OCI-LY3 (cell line): ENCODE measurements around the gene LUZP2.

Source experiments
- H2AFZ ChIP-seq: fragments of 200-600, 300-600 bp; shearing (Covaris generic); 2 replicates; pipeline ENCODE4 v1.6.0; 2014; ENCODE audit warnings: antibody characterized with exemption, low read depth, low read length
- H3K27ac ChIP-seq: fragments of 200-600, 300-600 bp; sonication (generic); 2 replicates; pipeline ENCODE4 v1.5.1; 2014; ENCODE audit warnings: mild to moderate bottlenecking, low read length, moderate library complexity, mixed read lengths
- H3K27me3 ChIP-seq: fragments of 200-600, 300-600 bp; sonication (generic); 2 replicates; pipeline ENCODE4 v1.6.1; 2014; ENCODE audit warnings: low read depth, low read length, mixed read lengths
- H3K36me3 ChIP-seq: fragments of 200-600, 300-600 bp; sonication (generic); replicated peaks from 2 replicates; pipeline ENCODE3; 2014; ENCODE audit warnings: low read depth, low read length, mixed read lengths
- H3K4me1 ChIP-seq: fragments of 300-600, 200-600 bp; sonication (generic); 2 replicates; pipeline ENCODE4 v1.6.1; 2014; ENCODE audit warnings: low read length, mixed read lengths
- H3K4me2 ChIP-seq: fragments of 200-600, 300-600 bp; sonication (generic); 2 replicates; pipeline ENCODE4 v1.6.1; 2014; ENCODE audit warnings: low read length, mixed read lengths
- H3K4me3 ChIP-seq: fragments of 300-600, 200-600 bp; sonication (generic); 2 replicates; pipeline ENCODE4 v1.5.1; 2014; ENCODE audit warnings: antibody characterized with exemption, mild to moderate bottlenecking, low read length, moderate library complexity
- H3K79me2 ChIP-seq: fragments of 300-600, 200-600 bp; shearing (Covaris generic); 2 replicates; pipeline ENCODE4 v1.6.1; 2014; ENCODE audit warnings: mild to moderate bottlenecking, low read length, mixed read lengths
- H3K9ac ChIP-seq: fragments of 300-600, 200-600 bp; shearing (Covaris generic); 2 replicates; pipeline ENCODE4 v1.6.0; 2014; ENCODE audit warnings: mild to moderate bottlenecking, low read length, moderate library complexity
- H3K9me3 ChIP-seq: fragments of 200-600, 300-600 bp; shearing (Covaris generic); 2 replicates; pipeline ENCODE4 v1.6.1; 2014; ENCODE audit warnings: low read length, mixed read lengths; ENCODE audit not compliant: insufficient read depth
- H4K20me1 ChIP-seq: fragments of 200-600, 300-600 bp; sonication (generic); 2 replicates; pipeline ENCODE4 v1.6.1; 2016; ENCODE audit warnings: low read length, mixed read lengths; ENCODE audit not compliant: insufficient read depth
- CTCF ChIP-seq: fragments of 200-600, 300-600 bp; sonication (generic); IDR thresholded peaks from 2 replicates; pipeline ENCODE4 v1.5.1; 2014; ENCODE audit warnings: antibody characterized with exemption, low read length, low read depth
- EZH2phosphoT487 ChIP-seq: fragments of 200-600 bp; shearing (Covaris generic); IDR thresholded peaks from 2 replicates; pipeline ENCODE4 v1.6.1; 2018; ENCODE audit warnings: antibody characterized with exemption, mixed run types, low read depth

The LUZP2 gene

GRCh38 chr11:24762076-24762475, 265.2 kb downstream of the LUZP2 start:
- H3K9ac ChIP-seq = no peak overlapping the region
- no peak overlapping the region for H3K4me2 ChIP-seq
- TF ChIP-seq EZH2phosphoT487 (no peak), CTCF (no peak)
- H4K20me1 ChIP-seq = no peaks in the 10 kb centered on the region
- no peak overlapping the region for H3K27ac ChIP-seq
- H3K4me1 ChIP-seq = no peaks in the 10 kb centered on the region
- H3K27me3 ChIP-seq = no peaks in the 10 kb centered on the region
- H3K36me3 ChIP-seq = no peaks in the 10 kb centered on the region
- no peaks in the 10 kb centered on the region for H3K9me3 ChIP-seq
- no peak overlapping the region for H2AFZ ChIP-seq
- no peaks in the 10 kb centered on the region for H3K79me2 ChIP-seq
- no peak overlapping the region for H3K4me3 ChIP-seq

- no peak overlapping the region for H3K27ac ChIP-seq
- H3K4me2 ChIP-seq = no peak overlapping the region
- no peaks in the 10 kb centered on the region for H3K4me1 ChIP-seq
- H3K4me3 ChIP-seq = no peak overlapping the region
- H3K9ac ChIP-seq = no peak overlapping the region
- H4K20me1 ChIP-seq = no peaks in the 10 kb centered on the region
- no peak overlapping the region for H2AFZ ChIP-seq
- H3K79me2 ChIP-seq = no peaks in the 10 kb centered on the region
- TF ChIP-seq EZH2phosphoT487 (no peak), CTCF (no peak)
- no peaks in the 10 kb centered on the region for H3K27me3 ChIP-seq
- H3K36me3 ChIP-seq = no peaks in the 10 kb centered on the region
- H3K9me3 ChIP-seq = no peaks in the 10 kb centered on the region
These were observed 270.6 kb downstream of the LUZP2 start for GRCh38 chr11:24767411-24767810.

GRCh38 chr11:24773322-24773721, 276.5 kb downstream of the LUZP2 start:
- Histone ChIP-seq H3K79me2 (no peaks in the 10 kb centered on the region), H3K4me1 (no peaks in the 10 kb centered on the region), H3K27me3 (no peaks in the 10 kb centered on the region), H3K4me3 (no peak overlapping the region), H3K9ac (no peak overlapping the region), H2AFZ (no peak overlapping the region), H4K20me1 (no peaks in the 10 kb centered on the region), H3K27ac (no peak overlapping the region), H3K36me3 (no peaks in the 10 kb centered on the region), H3K9me3 (no peaks in the 10 kb centered on the region), H3K4me2 (no peak overlapping the region)
- no peak for TF ChIP-seq EZH2phosphoT487
- no peak for TF ChIP-seq CTCF

- H3K79me2 ChIP-seq = no peaks in the 10 kb centered on the region
- no peak overlapping the region for H3K27ac ChIP-seq
- no peaks in the 10 kb centered on the region for H3K27me3 ChIP-seq
- H2AFZ ChIP-seq = no peak overlapping the region
- H3K9ac ChIP-seq = no peak overlapping the region
- no peaks in the 10 kb centered on the region for H4K20me1 ChIP-seq
- no peaks in the 10 kb centered on the region for H3K9me3 ChIP-seq
- H3K36me3 ChIP-seq = no peaks in the 10 kb centered on the region
- H3K4me3 ChIP-seq = no peak overlapping the region
- no peak overlapping the region for H3K4me2 ChIP-seq
- TF ChIP-seq CTCF (peak; percentile 28), EZH2phosphoT487 (no peak)
- H3K4me1 ChIP-seq = peaks cover 6% of the 10 kb centered on the region; the same call in 1 of the 2 replicates
These were observed 282.9 kb downstream of the LUZP2 start for GRCh38 chr11:24779791-24780190.
